Body of pancreas (tissue), 4 donors: Measurements from ENCODE around the gene BSDC1.

ENCODE experiments used
- CTCF ChIP-seq, 7 experiments: fragments of 450-650 bp in 4 of 7; fragments of 200-600 bp in 3 of 7; sonication (generic) in 3 of 7; IDR thresholded peaks; one replicate each; pipeline ENCODE4 v1.5.1; 2016 to 2019; ENCODE audit warnings: antibody characterized with exemption in 7 of 7
- POLR2A ChIP-seq, 3 donors: fragments of 450-650 bp; IDR thresholded peaks; one replicate each; pipeline ENCODE4 v1.6.1; 2016; ENCODE audit warnings: antibody characterized with exemption in 3 of 3, mild to moderate bottlenecking in 2 of 3

- TF ChIP-seq CTCF (IDR thresholded peaks at IDR 0.05) = no peak
- TF ChIP-seq POLR2A (IDR thresholded peaks at IDR 0.05) = no peak
These were observed 67.0 kb downstream of the BSDC1 start for GRCh38 chr1:32327204-32327603.
